SH-SY5Y (cell line): ENCODE measurements around the gene KRT3.

Source experiments
- GATA2 ChIP-seq: IDR thresholded peaks from 2 replicates; pipeline ENCODE4 v1.6.1; 2011; ENCODE audit warnings: mild to moderate bottlenecking, low read depth, low read length
- GATA3 ChIP-seq: IDR thresholded peaks from 2 replicates; pipeline ENCODE4 v1.6.1; 2011; ENCODE audit warnings: low read depth, mild to moderate bottlenecking, low read length, moderate library complexity

GRCh38 chr12:52759218-52759617 is 36.7 kb downstream of the KRT3 start:
- no peak for TF ChIP-seq GATA2
- TF ChIP-seq GATA3, result no peak
